A549 (cell line): ENCODE data around the gene HIKESHI. TPM values are rescaled to one million over a fixed set of nuclear protein-coding genes. Genes with fewer than 3 reads are reported as not detected.

Experiments used
- ATAC-seq, 2 experiments: fragments of 200-7000 bp in 1 of 2; fragments of >200 bp in 1 of 2; cut with Nextera tagmentation in 1 of 2; cut with Tn5 transposase in 1 of 2; 3 replicates each; pipeline versions ENCODE4 v1.8.0 to v1.9.1; 2018 to 2020; ENCODE audit warnings: mild to moderate bottlenecking in 1 of 2, moderate library complexity in 1 of 2
- CTCF ChIA-PET: fragments of 300-600 bp; sonication (Branson Sonifier 250); formaldehyde crosslinking; extraction: SDS; loops from one replicate; lab custom pipeline; 2021; ENCODE audit warnings: antibody characterized with exemption, inconsistent platforms; lab: Yijun Ruan, JAX
- POLR2A ChIA-PET: fragments of 350-600 bp; formaldehyde crosslinking; extraction: SDS; loops from one replicate; lab custom pipeline; 2021; ENCODE audit warnings: antibody characterized with exemption, inconsistent platforms; lab: Yijun Ruan, JAX
- DNase-seq, 2 experiments: peaks; one replicate each; pipeline versions ENCODE4 v3.0.0 to v3.0.0-alpha.2; 2011 to 2016; ENCODE audit warnings: low read depth in 1 of 2, low spot score in 1 of 2
- FAIRE-seq: peaks from 2 replicates; lab custom pipeline; 2011; peaks lifted over from hg19 to GRCh38; lab: Jason Lieb, UNC
- H3K27ac ChIP-seq, 2 experiments: fragments of >200 bp; sonication (Bioruptor Twin); formaldehyde crosslinking; 3 replicates each; pipeline ENCODE4 v1.5.1; 2016 to 2017
- H3K4me1 ChIP-seq: fragments of >200 bp; sonication (Bioruptor Twin); formaldehyde crosslinking; 3 replicates; pipeline ENCODE4 v1.6.1; 2016
- H3K4me2 ChIP-seq: fragments of >200 bp; sonication (Bioruptor Twin); formaldehyde crosslinking; 3 replicates; pipeline ENCODE4 v1.6.1; 2016
- H3K4me3 ChIP-seq: fragments of >200 bp; sonication (Bioruptor Twin); formaldehyde crosslinking; 3 replicates; pipeline ENCODE4 v1.5.1; 2016
- H3K9me3 ChIP-seq: fragments of >200 bp; sonication (Bioruptor Twin); formaldehyde crosslinking; 3 replicates; pipeline ENCODE4 v1.6.1; 2016
- BHLHE40 ChIP-seq: IDR thresholded peaks from 2 replicates; pipeline ENCODE4 v1.6.1; 2012; ENCODE audit warnings: low read depth, low read length, inconsistent platforms
- CHD2 ChIP-seq: fragments of 150-350 bp; IDR thresholded peaks from 2 replicates; pipeline ENCODE4 v1.6.1; 2014; ENCODE audit warnings: low read length; ENCODE audit not compliant: partially characterized antibody
- CHD4 ChIP-seq: fragments of 200-600 bp; sonication (generic); IDR thresholded peaks from 2 replicates; pipeline ENCODE4 v1.6.1; 2016; ENCODE audit warnings: antibody characterized with exemption, mild to moderate bottlenecking, borderline replicate concordance
- FOSB ChIP-seq: fragments of 250-450 bp; sonication (Bioruptor Pico); IDR thresholded peaks from 2 replicates; pipeline ENCODE4 v1.5.0; 2020; ENCODE audit warnings: mild to moderate bottlenecking, moderate library complexity
- FOXS1 ChIP-seq: fragments of 250-450 bp; sonication (Bioruptor Pico); IDR thresholded peaks from 2 replicates; pipeline ENCODE4 v1.5.0; 2020; ENCODE audit warnings: mild to moderate bottlenecking, moderate library complexity
- GATA3 ChIP-seq: IDR thresholded peaks from 2 replicates; pipeline ENCODE4 v1.6.1; 2012; ENCODE audit warnings: borderline replicate concordance
- KDM1A ChIP-seq: fragments of 200-600 bp; sonication (generic); IDR thresholded peaks from 2 replicates; pipeline ENCODE4 v1.6.1; 2016; ENCODE audit warnings: low read depth, mild to moderate bottlenecking
- KDM5A ChIP-seq: fragments of 200-600 bp; sonication (generic); IDR thresholded peaks from 2 replicates; pipeline ENCODE4 v1.6.1; 2016; ENCODE audit warnings: antibody characterized with exemption, mild to moderate bottlenecking
- NPAS2 ChIP-seq: fragments of 250-450 bp; sonication (Bioruptor Pico); IDR thresholded peaks from 2 replicates; pipeline ENCODE4 v1.8.0; 2022; ENCODE audit warnings: mild to moderate bottlenecking, moderate library complexity, borderline replicate concordance
- NR3C1 ChIP-seq: fragments of >200 bp; sonication (Bioruptor Twin); formaldehyde crosslinking; IDR thresholded peaks from 3 replicates; pipeline ENCODE4 v1.6.1; 2017
- PHF8 ChIP-seq: fragments of 200-600 bp; sonication (generic); IDR thresholded peaks from 2 replicates; pipeline ENCODE4 v1.6.1; 2016; ENCODE audit warnings: low read depth, mild to moderate bottlenecking, antibody characterized with exemption, moderate library complexity, borderline replicate concordance
- POLR2AphosphoS2 ChIP-seq: conservative IDR thresholded peaks from 2 replicates; pipeline ENCODE4 v1.6.1; 2012; ENCODE audit warnings: low read length, improper control_type of control experiment, inconsistent platforms
- RARB ChIP-seq: fragments of 250-450 bp; sonication (Bioruptor Pico); IDR thresholded peaks from 2 replicates; pipeline ENCODE4 v1.8.0; 2021; ENCODE audit warnings: mild to moderate bottlenecking, moderate library complexity
- SMC3 ChIP-seq: fragments of >200 bp; sonication (Bioruptor Twin); formaldehyde crosslinking; IDR thresholded peaks from 3 replicates; pipeline ENCODE4 v1.6.1; 2018; ENCODE audit warnings: inconsistent platforms
- TP53 ChIP-seq: fragments of 250-450 bp; sonication (Bioruptor Pico); IDR thresholded peaks from 2 replicates; pipeline ENCODE4 v1.5.0; 2021; ENCODE audit warnings: mild to moderate bottlenecking, moderate library complexity
- USF2 ChIP-seq: fragments of 450-650 bp; IDR thresholded peaks from 2 replicates; pipeline ENCODE4 v1.6.1; 2014; ENCODE audit warnings: antibody characterized with exemption
- ZNF302 ChIP-seq: fragments of 250-450 bp; sonication (Bioruptor Pico); IDR thresholded peaks from 2 replicates; pipeline ENCODE4 v1.9.0; 2021; ENCODE audit warnings: inconsistent platforms, mild to moderate bottlenecking, moderate library complexity
- ZSCAN20 ChIP-seq: fragments of 250-450 bp; sonication (Bioruptor Pico); IDR thresholded peaks from 2 replicates; pipeline ENCODE4 v1.8.0; 2022; ENCODE audit warnings: mild to moderate bottlenecking, moderate library complexity
- WGBS: methylation state at CpG from one replicate; pipeline ENCODE4 v1.1.6; 2017; ENCODE audit errors: missing lambda C conversion rate; 5-methylcytosine and 5-hydroxymethylcytosine counted together
- polyA plus RNA-seq, 4 experiments: library from polyadenylated mRNA; depleted of rRNA in 3 of 4; stranded (reverse); fragments of >200 nt; fragmentation: RNase III in 1 of 4; extraction: RNeasy Plus Mini Kit Qiagen cat#74134 plus additional on column Dnase treatment in 1 of 4; gene quantifications; 2 replicates in 3 of 4; 3 replicates in 1 of 4; pipeline ENCODE4 v1.2.3, GENCODE V29; 2011 to 2017
- TF ChIP-seq, protein P1 (sequence below): fragments of 250-450 bp; sonication (Bioruptor Pico); IDR thresholded peaks from 2 replicates; pipeline ENCODE4 v1.5.0; 2020; ENCODE audit warnings: low read depth, mild to moderate bottlenecking, moderate library complexity
- TF ChIP-seq, protein P2 (sequence below): fragments of 150-350 bp; IDR thresholded peaks from 2 replicates; pipeline ENCODE4 v1.6.1; 2014; ENCODE audit warnings: low read depth, mild to moderate bottlenecking, low read length

Gene HIKESHI
- polyA plus RNA-seq, 2 of the 4 experiments (the other 2 are of a cell fraction), result 39.6 to 101 TPM

- Histone ChIP-seq H3K27ac (no peak overlapping the region), H3K9me3 (no peaks in the 10 kb centered on the region), H3K4me3 (no peak overlapping the region), H3K4me2 (no peak overlapping the region), H3K4me1 (no peaks in the 10 kb centered on the region)
- DNase-seq (no peak), FAIRE-seq (no peak), ATAC-seq (no peak)
- POLR2A ChIA-PET, result no interaction called here
- CTCF ChIA-PET, result interaction anchor here (4.2 kb wide), 1 partner anchor 10 kb away, joined by 18 read pairs; no protein-coding TSS in a partner anchor
- no peak for TF ChIP-seq ZNF302 (CRISPR knock-in tag)
- no peak for TF ChIP-seq ZSCAN20
- TF ChIP-seq SMC3, result no peak
- TF ChIP-seq KDM5A, result no peak
- no peak for TF ChIP-seq RARB (CRISPR knock-in tag)
- no peak for TF ChIP-seq TP53 (CRISPR knock-in tag)
- TF ChIP-seq, protein P1, sequence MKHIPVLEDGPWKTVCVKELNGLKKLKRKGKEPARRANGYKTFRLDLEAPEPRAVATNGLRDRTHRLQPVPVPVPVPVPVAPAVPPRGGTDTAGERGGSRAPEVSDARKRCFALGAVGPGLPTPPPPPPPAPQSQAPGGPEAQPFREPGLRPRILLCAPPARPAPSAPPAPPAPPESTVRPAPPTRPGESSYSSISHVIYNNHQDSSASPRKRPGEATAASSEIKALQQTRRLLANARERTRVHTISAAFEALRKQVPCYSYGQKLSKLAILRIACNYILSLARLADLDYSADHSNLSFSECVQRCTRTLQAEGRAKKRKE, result no peak
- TF ChIP-seq KDM1A, result no peak
- no peak for TF ChIP-seq BHLHE40
- TF ChIP-seq FOXS1, result no peak
- TF ChIP-seq POLR2AphosphoS2, result no peak
- TF ChIP-seq, protein P2, sequence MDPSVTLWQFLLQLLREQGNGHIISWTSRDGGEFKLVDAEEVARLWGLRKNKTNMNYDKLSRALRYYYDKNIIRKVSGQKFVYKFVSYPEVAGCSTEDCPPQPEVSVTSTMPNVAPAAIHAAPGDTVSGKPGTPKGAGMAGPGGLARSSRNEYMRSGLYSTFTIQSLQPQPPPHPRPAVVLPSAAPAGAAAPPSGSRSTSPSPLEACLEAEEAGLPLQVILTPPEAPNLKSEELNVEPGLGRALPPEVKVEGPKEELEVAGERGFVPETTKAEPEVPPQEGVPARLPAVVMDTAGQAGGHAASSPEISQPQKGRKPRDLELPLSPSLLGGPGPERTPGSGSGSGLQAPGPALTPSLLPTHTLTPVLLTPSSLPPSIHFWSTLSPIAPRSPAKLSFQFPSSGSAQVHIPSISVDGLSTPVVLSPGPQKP, result no peak
- no peak for TF ChIP-seq USF2
- no peak for TF ChIP-seq NPAS2 (CRISPR knock-in tag)
- no peak for TF ChIP-seq GATA3
- no peak for TF ChIP-seq NR3C1
- WGBS, result 100% methylated on average over 1 of the region's 1 CpG
These were observed 70.0 kb downstream of the HIKESHI start for GRCh38 chr11:86372041-86372440.

- Histone ChIP-seq H3K27ac (no peak overlapping the region), H3K4me1 (no peaks in the 10 kb centered on the region), H3K4me2 (no peak overlapping the region), H3K4me3 (no peak overlapping the region), H3K9me3 (no peaks in the 10 kb centered on the region)
- no peak for TF ChIP-seq FOSB (CRISPR knock-in tag)
- TF ChIP-seq PHF8, result no peak
- no peak for TF ChIP-seq CHD4
- no peak for TF ChIP-seq USF2
- TF ChIP-seq FOXS1, result no peak
- TF ChIP-seq SMC3, result no peak
- TF ChIP-seq KDM1A, result no peak
- ChIA-PET CTCF (interaction anchor here (4.2 kb wide), 1 partner anchor 11 kb away, joined by 18 read pairs; no protein-coding TSS in a partner anchor), POLR2A (no interaction called here)
- FAIRE-seq (no peak), DNase-seq (no peak), ATAC-seq (no peak)
These were observed 70.5 kb downstream of the HIKESHI start for GRCh38 chr11:86372586-86372985.

DNA sequence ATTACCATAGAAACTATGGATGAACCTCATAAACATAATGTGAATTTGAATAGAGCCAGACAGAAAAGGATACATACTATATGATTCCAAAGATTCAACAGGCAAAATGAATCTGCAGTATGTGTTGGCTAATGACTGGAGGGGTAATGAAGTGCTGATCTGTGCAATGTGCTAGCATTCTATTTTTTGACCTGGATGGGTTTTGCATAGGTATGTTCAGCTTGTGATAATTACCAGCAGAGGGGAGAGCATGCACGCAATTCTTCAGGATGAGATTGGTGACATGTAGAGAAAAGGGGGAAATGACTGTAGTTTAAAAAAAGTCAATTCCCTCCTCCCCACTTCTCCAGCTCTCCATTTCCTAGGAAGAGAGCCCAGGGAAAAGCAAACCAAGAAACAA, 72.0 kb downstream of the HIKESHI start:
- no peak overlapping the region for H3K4me2 ChIP-seq
- FAIRE-seq (no peak), ATAC-seq (no peak), DNase-seq (no peak)
- ChIA-PET POLR2A (no interaction called here), CTCF (interaction anchor here (0.7 to 4.2 kb wide), 2 partner anchors 12 to 16 kb away, joined by 3 to 18 read pairs; no protein-coding TSS in a partner anchor)
- TF ChIP-seq CHD2, result no peak
- no peaks in the 10 kb centered on the region for H3K4me1 ChIP-seq
- no peaks in the 10 kb centered on the region for H3K9me3 ChIP-seq
- WGBS, result 82% methylated on average over 1 of the region's 1 CpG
- no peak overlapping the region for H3K4me3 ChIP-seq
- no peak overlapping the region for H3K27ac ChIP-seq
